SW 1271 (cell line): Measurements from ENCODE around the gene NETO1.

Experiments used
- DNase-seq, 2 experiments: peaks; one replicate each; lab custom pipeline; 2025; lab: John Stamatoyannopoulos, UW

The NETO1 gene

DNA sequence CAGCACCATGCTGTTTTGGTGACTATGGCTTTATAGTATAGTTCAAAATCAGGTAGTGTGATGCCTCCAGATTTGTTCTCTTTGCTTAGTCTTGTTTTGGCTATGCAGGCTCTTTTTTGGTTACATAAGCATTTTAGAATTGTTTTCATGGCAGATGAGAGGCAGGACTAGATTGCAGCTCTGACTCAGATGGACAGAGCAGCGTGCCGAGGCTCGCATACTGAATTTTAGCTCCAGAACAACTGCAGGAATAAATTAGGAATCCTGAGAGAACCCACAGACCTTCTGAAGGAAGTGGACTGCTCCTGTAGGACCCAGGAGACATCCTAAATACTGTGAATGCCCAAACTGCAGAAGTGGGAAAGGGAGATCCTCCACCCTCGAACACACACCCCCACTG lies 141.6 kb downstream of the NETO1 start:
- DNase-seq = no peak

DNA sequence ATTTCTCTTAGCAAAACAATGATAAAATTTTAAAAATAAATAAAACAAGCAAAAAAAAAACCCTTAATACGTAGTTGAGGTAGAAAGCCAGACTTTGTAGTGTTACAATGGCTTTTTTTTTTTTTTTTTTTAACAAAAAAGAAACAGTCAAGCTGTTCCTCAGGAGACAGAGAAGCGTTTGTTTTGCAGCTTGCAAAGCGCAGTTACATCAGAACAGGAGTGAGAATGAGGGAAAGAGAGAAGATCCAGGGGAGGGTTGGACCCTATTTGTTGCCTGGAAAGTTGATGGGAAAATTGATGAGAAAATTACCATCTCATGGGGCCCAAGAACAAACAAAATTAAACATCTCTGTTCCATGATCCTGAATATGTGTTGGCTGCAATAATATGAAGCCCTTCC lies 146.5 kb downstream of the NETO1 start:
- no peak for DNase-seq

DNA sequence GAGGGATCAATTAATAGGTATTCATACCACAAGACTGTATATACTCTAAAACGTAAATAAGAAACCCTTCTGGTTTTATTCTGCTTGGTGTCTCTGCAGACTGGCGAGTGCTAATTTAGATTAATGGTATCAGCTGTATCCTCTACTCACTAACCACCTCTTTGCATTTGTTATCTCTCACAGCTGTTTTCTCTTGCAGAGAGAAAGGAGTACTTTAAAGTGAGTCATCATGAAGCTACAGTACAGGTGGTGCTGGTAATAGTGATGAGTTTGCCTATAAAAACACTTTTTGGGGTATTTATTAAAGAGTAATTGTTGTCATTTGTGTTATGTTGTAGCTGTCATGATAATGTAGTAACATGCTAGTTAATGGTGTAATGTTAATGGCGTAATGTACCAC lies 147.7 kb downstream of the NETO1 start:
- no peak for DNase-seq

DNA sequence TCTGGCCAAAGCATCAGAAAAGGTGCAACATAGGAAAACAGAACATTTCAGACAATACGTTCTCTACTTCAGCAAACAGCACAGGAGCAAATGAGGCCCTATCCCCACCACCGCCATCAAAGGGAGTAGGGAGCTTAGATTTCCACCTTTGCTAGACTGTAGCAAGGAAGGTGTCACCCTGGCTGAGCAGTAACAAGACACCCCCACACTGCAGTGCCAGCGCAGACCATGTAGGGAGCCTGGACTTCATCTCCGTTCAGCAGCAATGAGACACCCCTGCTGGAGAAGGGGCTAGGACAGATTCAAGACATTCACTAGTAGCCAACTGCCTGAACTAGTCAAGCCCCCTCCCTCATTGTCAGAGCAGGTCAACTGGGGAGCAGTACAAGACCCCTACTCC lies 163.6 kb downstream of the NETO1 start:
- no peak for DNase-seq

DNA sequence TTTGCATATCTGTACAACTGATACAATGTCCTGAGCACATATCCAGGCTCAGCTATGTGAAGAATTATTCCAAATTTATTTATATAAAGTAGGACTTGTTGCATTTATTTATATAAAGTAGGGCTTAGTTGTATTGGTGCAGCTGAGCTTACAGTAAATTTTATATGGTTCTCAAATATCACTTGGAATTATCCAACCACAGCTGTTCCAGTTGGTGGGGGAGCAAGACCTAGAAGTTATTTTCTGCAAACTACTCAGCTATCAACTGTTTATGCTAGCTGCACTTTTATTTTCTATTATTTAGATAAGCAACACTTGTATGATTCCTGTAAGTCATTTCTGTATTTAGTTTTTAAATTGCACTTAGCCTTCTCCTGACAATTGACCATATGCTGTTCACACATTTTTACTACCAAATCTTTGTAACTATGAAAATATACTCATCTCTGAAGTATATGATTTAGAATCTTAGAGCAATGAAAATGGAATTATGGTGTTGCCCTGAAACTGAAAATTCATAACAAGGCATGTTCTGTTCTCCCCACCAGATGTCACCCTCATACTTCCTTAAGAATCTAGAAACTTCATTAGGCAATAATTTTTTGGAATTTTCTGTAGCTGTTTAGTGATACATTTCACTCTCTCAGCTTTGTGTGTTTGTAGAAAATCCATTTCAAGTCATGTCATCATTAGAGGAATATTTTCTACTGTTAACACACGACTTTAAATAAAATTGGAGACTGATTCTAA lies 166.7 kb downstream of the NETO1 start:
- DNase-seq = peak in 1 of 2 experiments; percentile 24

DNA sequence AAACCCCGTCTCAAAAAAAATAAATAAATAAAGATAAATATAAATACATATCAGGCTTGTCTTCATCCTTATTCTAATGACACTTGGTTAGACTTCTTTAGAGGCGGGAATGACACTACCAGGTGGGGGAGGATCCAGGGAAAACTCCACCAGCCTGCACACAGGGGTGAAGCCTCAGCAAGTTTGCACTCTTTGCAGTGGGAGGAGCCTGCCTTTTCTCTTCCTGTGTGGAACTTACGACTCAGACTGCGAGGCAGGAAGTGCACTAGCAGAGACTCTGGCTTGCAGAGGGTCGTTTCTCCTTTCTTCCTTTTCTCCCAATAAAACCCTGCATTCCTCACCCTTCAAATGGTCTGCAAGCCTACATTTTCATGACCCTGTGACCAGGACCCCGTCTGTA lies 170.1 kb downstream of the NETO1 start:
- DNase-seq = no peak

DNA sequence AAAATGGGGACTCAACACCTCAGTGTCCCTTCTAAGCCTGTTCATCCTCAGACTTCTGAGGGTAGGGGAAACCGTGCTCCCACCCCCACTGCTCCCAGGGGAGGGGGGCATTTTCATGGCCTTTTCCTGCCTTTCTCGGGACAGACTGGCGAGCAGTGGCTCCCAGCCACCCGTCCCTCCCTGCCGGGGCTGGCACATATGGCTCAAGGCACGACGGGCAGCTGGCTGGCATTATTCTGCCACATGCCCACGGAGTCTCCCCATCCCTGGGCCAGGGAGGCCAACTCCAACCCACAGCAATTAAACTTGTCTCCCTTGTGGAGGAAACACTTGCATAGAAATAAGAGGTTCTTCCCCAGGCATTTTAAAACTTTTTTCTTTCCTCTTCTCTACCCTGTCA lies 175.2 kb downstream of the NETO1 start:
- no peak for DNase-seq
